ENCODE measurements around the gene UGT1A4. TPM values are rescaled to one million over a fixed set of nuclear protein-coding genes. Genes with fewer than 3 reads are reported as not detected.

UGT1A4 gene
- total and polyA plus RNA-seq, 10 of the 15 experiments (the other 5 are each of a cell fraction or from before 2014, with no cell fraction given): not detected

GRCh38 chr2:233679196-233679595 lies 39.3 kb upstream of the UGT1A4 start:
- Histone ChIP-seq H4K20me1 (ENCODE audit: control insufficient read depth, insufficient read depth) (no peaks in the 10 kb centered on the region), H3K4me2 (ENCODE audit: control insufficient read depth, insufficient read depth) (no peak overlapping the region), H3K4me1 (ENCODE audit: control insufficient read depth, insufficient read depth, low read length) (no peaks in the 10 kb centered on the region), H2AFZ (ENCODE audit: control insufficient read depth, low read depth, low read length) (no peak overlapping the region), H3K9ac (ENCODE audit: control insufficient read depth, insufficient read depth, low read length) (no peak overlapping the region), H3K9me3 (replicated peaks; ENCODE audit: control insufficient read depth, insufficient read depth, low read length) (no peaks in the 10 kb centered on the region), H3K79me2 (ENCODE audit: control insufficient read depth, insufficient read depth, low read length) (no peaks in the 10 kb centered on the region), H3K4me3 (no peak overlapping the region), H3K36me3 (ENCODE audit: control insufficient read depth in 2 of 2, insufficient read depth in 2 of 2, low read length in 1 of 2) (no peaks in the 10 kb centered on the region), H3K27ac (ENCODE audit: control insufficient read depth, insufficient read depth) (no peak overlapping the region), H3K27me3 (replicated peaks in 1 of 2; ENCODE audit: control insufficient read depth in 2 of 2, insufficient read depth in 2 of 2, low read length in 1 of 2) (no peaks in the 10 kb centered on the region; a peak in 1 of 4 replicates)
- no peak for FAIRE-seq
- no peak for TF ChIP-seq HSF1 (IDR thresholded peaks at IDR 0.05; ENCODE audit: low read depth, low read length)
- no peak for TF ChIP-seq JUND (IDR thresholded peaks at IDR 0.05; ENCODE audit: low read depth, low read length)
- TF ChIP-seq ESRRA (IDR thresholded peaks at IDR 0.05; ENCODE audit: low read length): no peak
- no peak for TF ChIP-seq TCF7 (IDR thresholded peaks at IDR 0.05; ENCODE audit: borderline replicate concordance)
- no peak for TF ChIP-seq ZNF384 (IDR thresholded peaks at IDR 0.05; ENCODE audit: borderline replicate concordance, low read depth, low read length)
- no peak for TF ChIP-seq NFYA (IDR thresholded peaks at IDR 0.05; ENCODE audit: borderline replicate concordance, low read depth, low read length)
- TF ChIP-seq SUZ12 (IDR thresholded peaks at IDR 0.05; ENCODE audit: unreplicated experiment): no peak
- no peak for TF ChIP-seq HDAC6 (IDR thresholded peaks at IDR 0.05; ENCODE audit: unreplicated experiment)
- no peak for TF ChIP-seq BCL11A (IDR thresholded peaks at IDR 0.05; ENCODE audit: low read depth, low read length)
- no peak for TF ChIP-seq PAX5 (IDR thresholded peaks at IDR 0.05; ENCODE audit: borderline replicate concordance, low read depth, low read length)
- TF ChIP-seq MLLT1 (IDR thresholded peaks at IDR 0.05): no peak
- no peak for TF ChIP-seq HCFC1 (IDR thresholded peaks at IDR 0.05; ENCODE audit: low read length)
- TF ChIP-seq SIX5 (IDR thresholded peaks at IDR 0.05; ENCODE audit: low read depth, low read length, severe bottlenecking): no peak
- no peak for TF ChIP-seq RAD21 (IDR thresholded peaks at IDR 0.05; ENCODE audit: insufficient read depth, low read depth, low read length)
- no peak for TF ChIP-seq IKZF1 (conservative IDR thresholded peaks at IDR 0.05)
- no peak for TF ChIP-seq E2F4 (IDR thresholded peaks at IDR 0.05; ENCODE audit: low read depth, low read length)
- no peak for TF ChIP-seq ZNF622 (IDR thresholded peaks at IDR 0.05)
- BruUV-seq (replicated peaks): no TSS peak
- intact Hi-C loops (cut with micrococcal nuclease; ENCODE audit: unreplicated experiment) (no loop called here), in situ Hi-C loops (cut with MboI) (no loop called here)
- SMC1A ChIA-PET (ENCODE audit: uncharacterized antibody, unreplicated experiment): no interaction called here
- DNase-seq (ENCODE audit: low read depth, low spot score): no peak
- POLR2A ChIA-PET: no interaction called here
- WGBS (ENCODE audit: insufficient coverage, insufficient replicate concordance, low lambda C conversion rate, missing lambda C conversion rate): 15% methylated on average over 4 of the region's 4 CpGs
- CTCF ChIA-PET: no interaction called here
- ATAC-seq: no peak
- RAD21 ChIA-PET (ENCODE audit: unreplicated experiment): no interaction called here

All from GM12878 (cell line).